Lower lobe of right lung (tissue), 2 donors: ENCODE results near the gene SPATS2. TPM values are rescaled to one million over a fixed set of nuclear protein-coding genes. Genes with fewer than 3 reads are reported as not detected.
A peak's percentile ranks its signal among the peaks of the same experiment; 100 is the strongest.

Source experiments
- ATAC-seq, 2 donors: fragments of 200-7000 bp; cut with Tn5 transposase; one replicate each; pipeline ENCODE4 v1.9.1; 2020 to 2022; ENCODE audit warnings: mild to moderate bottlenecking in 2 of 2, moderate library complexity in 2 of 2
- DNase-seq: peaks from one replicate; pipeline ENCODE4 v3.0.0-alpha.2; 2020
- H3K27ac ChIP-seq: fragments of 200-600 bp; one replicate; pipeline ENCODE4 v1.8.0; 2022
- H3K27me3 ChIP-seq: fragments of 200-600 bp; one replicate; pipeline ENCODE4 v1.8.0; 2022; ENCODE audit warnings: low read depth
- H3K36me3 ChIP-seq: fragments of 200-600 bp; one replicate; pipeline ENCODE4 v1.8.0; 2022; ENCODE audit warnings: mild to moderate bottlenecking
- H3K4me1 ChIP-seq: fragments of 200-600 bp; one replicate; pipeline ENCODE4 v1.8.0; 2022
- H3K4me3 ChIP-seq: fragments of 200-600 bp; one replicate; pipeline ENCODE4 v1.8.0; 2022; ENCODE audit warnings: mild to moderate bottlenecking
- H3K9me3 ChIP-seq: fragments of 200-600 bp; one replicate; pipeline ENCODE4 v1.8.0; 2022
- intact Hi-C: fragments of 100-400 bp; cut with DNase I; formaldehyde crosslinking; loops from one replicate; pipeline ENCODE4 v1.11.0; 2022
- total RNA-seq: library from RNA; stranded (reverse); fragmentation: NEBNext Ultra II Directional; extraction: Animal tissue kit (Norgen Biotek cat#: 25700); gene quantifications from one replicate; pipeline ENCODE4 v1.2.1, GENCODE V29; 2021
- TF ChIP-seq, protein P1 (sequence below): fragments of 200-600 bp; IDR thresholded peaks from one replicate; pipeline ENCODE4 v1.8.0; 2022; ENCODE audit warnings: antibody characterized with exemption, mild to moderate bottlenecking
- donor health status: DM: no; HTN: yes; CAD: no; lungs with severe emphysema.

The SPATS2 gene
- total RNA-seq, 1 donor from 2014 or later = 17.3 TPM

DNA sequence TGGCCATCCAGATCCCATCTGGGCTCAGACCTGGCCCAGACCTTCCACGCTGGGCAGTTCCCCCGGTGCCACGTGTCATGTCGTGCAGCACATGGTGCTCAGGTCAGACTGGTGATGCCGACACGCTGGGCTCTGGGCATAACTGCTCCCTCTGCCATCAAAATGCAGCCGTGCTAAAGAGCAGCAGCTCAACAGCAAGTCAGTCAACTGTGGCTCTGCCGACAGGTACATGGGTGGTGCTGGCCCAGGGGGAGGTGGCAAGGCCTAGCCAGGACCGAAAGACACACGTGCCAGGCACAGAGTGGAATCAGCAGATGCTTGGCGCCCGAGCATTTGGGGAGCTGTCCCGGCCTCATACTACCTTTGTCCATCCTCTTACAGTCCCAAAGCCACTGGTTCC, 199.1 kb downstream of the SPATS2 start:
- H3K36me3 ChIP-seq = peaks cover 42% of the 10 kb centered on the region
- H3K4me1 ChIP-seq = peaks cover 22% of the 10 kb centered on the region
- no peaks in the 10 kb centered on the region for H3K27me3 ChIP-seq
- TF ChIP-seq, protein P1, sequence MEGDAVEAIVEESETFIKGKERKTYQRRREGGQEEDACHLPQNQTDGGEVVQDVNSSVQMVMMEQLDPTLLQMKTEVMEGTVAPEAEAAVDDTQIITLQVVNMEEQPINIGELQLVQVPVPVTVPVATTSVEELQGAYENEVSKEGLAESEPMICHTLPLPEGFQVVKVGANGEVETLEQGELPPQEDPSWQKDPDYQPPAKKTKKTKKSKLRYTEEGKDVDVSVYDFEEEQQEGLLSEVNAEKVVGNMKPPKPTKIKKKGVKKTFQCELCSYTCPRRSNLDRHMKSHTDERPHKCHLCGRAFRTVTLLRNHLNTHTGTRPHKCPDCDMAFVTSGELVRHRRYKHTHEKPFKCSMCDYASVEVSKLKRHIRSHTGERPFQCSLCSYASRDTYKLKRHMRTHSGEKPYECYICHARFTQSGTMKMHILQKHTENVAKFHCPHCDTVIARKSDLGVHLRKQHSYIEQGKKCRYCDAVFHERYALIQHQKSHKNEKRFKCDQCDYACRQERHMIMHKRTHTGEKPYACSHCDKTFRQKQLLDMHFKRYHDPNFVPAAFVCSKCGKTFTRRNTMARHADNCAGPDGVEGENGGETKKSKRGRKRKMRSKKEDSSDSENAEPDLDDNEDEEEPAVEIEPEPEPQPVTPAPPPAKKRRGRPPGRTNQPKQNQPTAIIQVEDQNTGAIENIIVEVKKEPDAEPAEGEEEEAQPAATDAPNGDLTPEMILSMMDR = no peak
- intact Hi-C loops = no loop called here
- H3K9me3 ChIP-seq = no peaks in the 10 kb centered on the region
- ATAC-seq (no peak), DNase-seq (no peak)
- H3K4me3 ChIP-seq = peak overlapping the region; percentile 98
- H3K27ac ChIP-seq = no peak overlapping the region

DNA sequence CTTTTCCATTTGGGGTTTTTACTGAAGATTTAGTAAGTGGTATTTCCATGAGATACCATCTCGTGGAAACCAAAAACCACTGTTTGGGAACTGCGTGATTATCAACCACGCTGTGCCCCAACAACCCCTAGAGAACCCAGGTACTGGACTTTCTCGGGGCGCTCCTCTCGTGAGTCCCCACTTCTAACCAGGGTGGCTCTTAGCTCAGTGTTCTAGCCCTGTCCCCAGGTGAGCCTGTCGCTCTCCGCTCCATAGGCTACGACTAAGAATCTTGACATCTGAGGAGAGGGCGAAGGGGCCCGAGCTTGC, 200.0 kb downstream of the SPATS2 start:
- TF ChIP-seq, protein P1 = no peak
- DNase-seq (no peak), ATAC-seq (peak; percentile 10 to 24)
- peaks cover 33% of the 10 kb centered on the region for H3K36me3 ChIP-seq
- H3K27me3 ChIP-seq = no peaks in the 10 kb centered on the region
- no peaks in the 10 kb centered on the region for H3K9me3 ChIP-seq
- H3K27ac ChIP-seq = peak overlapping the region; percentile 96
- intact Hi-C loops = no loop called here
- peak overlapping the region; percentile 98 for H3K4me3 ChIP-seq
- peaks cover 22% of the 10 kb centered on the region for H3K4me1 ChIP-seq

DNA sequence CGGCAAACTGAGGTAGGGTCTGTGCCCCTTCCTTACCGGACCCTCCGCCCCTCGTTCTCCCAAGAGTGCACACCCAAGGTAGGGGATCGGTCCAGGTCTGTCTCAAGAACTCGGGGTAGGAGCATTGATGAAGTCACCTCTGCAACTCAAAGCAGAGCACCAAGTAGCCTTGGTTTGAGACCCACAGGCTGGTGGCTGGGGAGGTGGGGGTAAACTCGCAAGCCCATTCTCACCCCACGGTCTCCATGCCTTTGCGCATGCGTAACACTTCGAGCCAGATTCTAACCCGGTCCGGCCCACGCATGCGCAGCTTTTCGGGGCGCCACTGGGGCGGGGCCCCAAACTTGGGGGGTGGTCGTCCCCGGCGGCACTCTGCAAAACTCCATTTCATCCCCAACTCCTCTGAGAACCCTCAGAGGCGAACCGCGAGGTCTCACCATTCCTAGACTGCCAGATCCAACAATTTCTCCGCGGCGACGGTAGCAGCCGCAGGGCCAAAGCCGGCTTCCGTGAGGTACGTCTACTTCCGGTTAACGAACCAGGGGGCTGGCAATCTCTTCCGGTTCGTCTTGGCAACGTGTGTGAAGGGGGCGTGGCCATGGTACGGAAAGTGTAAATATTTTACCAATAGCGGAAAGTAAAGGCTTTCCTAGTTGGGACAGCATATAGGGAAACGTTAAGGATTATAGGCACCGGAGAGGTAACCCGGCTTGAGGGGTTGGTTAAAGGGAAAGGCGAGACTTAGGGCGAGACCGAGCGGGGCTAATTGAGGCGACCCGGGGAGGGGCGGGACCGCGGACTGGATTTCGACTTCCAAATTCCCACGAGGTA, 200.6 kb downstream of the SPATS2 start, which contains the start of gene MCRS1:
MCRS1 (minus strand) TSS at position 532 of the 831 bp plus-strand sequence. CDS start 1,411 bp downstream, outside the sequence.
- Histone ChIP-seq H3K4me1 (peaks cover 22% of the 10 kb centered on the region), H3K36me3 (peaks cover 27% of the 10 kb centered on the region), H3K4me3 (peak within 1 kb of the TSS; percentile 98), H3K27ac (peak within 1 kb of the TSS; percentile 96), H3K9me3 (no peaks in the 10 kb centered on the region), H3K27me3 (no peaks in the 10 kb centered on the region)
- ATAC-seq = peak; percentile 93 to 98
- TF ChIP-seq, protein P1 = no peak
- intact Hi-C loops = no loop called here
- DNase-seq = peak; percentile 92

DNA sequence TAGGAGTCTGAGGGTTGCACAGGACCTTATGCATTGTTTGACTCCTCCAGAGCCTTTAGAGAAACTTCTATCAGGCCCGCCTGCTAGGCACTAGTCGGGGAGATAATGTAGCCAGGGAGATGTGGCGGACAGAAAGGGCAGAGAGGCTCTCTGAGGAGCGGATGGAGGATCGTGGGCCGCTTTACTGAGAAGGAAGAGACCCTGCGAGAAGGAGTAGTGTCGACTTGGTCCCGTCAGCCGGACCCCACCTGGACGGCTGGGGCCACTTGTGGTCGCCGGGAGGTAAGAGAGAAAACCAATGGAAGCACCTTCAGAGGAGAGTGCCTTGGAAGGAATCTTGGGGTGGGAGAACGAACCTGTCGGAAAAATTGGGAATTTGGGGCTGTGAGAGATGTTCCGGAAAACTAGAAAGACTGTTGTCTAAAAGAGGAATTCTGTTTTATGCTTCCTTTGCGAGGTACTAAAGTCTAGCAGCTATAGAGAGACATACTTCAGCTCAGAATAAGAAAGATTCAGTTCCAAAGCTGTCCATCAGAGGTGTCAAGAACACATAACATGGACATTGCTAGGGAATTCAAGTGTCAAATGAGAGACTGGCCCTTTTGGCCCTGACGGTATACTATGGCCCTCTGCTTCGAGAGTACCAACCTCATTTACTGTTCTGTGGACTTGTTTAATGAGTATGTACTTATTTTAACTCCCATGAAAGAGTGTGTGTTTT, 201.3 kb downstream of the SPATS2 start:
- intact Hi-C loops = no loop called here
- Histone ChIP-seq H3K4me3 (peak overlapping the region; percentile 98), H3K36me3 (peaks cover 24% of the 10 kb centered on the region), H3K27ac (peak overlapping the region; percentile 96), H3K4me1 (peaks cover 22% of the 10 kb centered on the region), H3K9me3 (no peaks in the 10 kb centered on the region), H3K27me3 (no peaks in the 10 kb centered on the region)
- TF ChIP-seq, protein P1 = no peak
- no peak for DNase-seq
- ATAC-seq = peak in 1 of 2 donors; percentile 14

Other genes starting within 250 kb of the SPATS2 start
- 575 TPM for gene TUBA1B, start 236.1 kb upstream of the SPATS2 start, total RNA-seq
- gene TUBA1A, start 178.4 kb upstream of the SPATS2 start, total RNA-seq = 120 TPM
- gene TUBA1C, start 102.4 kb upstream of the SPATS2 start, total RNA-seq = 96.0 TPM
- gene PRPH, start 72.3 kb upstream of the SPATS2 start, total RNA-seq = 1.0 TPM
- 1.4 TPM for gene TROAP, start 44.2 kb upstream of the SPATS2 start, total RNA-seq
- gene C1QL4, start 30.3 kb upstream of the SPATS2 start, total RNA-seq = not detected
- gene DNAJC22, start 20.6 kb upstream of the SPATS2 start, total RNA-seq = 0.18 TPM
- 2.3 TPM for gene KCNH3, start 171.6 kb downstream of the SPATS2 start, total RNA-seq
- 50.0 TPM for gene MCRS1, start 200.7 kb downstream of the SPATS2 start, total RNA-seq
- 0.65 TPM for gene FAM186B, start 238.2 kb downstream of the SPATS2 start, total RNA-seq